HG03196 (cell line): ENCODE results near the gene GH1.
"Not testable (repeated sequence)": the region's sequence is repeated elsewhere in the genome, so short reads cannot be mapped to it uniquely, and the experiment has no call there.

Experiments used
- ATAC-seq: cut with Tn5 transposase; IDR thresholded peaks from one replicate; pipeline ENCODE4 v1.9.1; 2021; ENCODE audit not compliant: unreplicated experiment

Gene GH1

GRCh38 chr17:63928172-63928666 lies 9.6 kb upstream of the GH1 start:
- no peak for ATAC-seq

DNA sequence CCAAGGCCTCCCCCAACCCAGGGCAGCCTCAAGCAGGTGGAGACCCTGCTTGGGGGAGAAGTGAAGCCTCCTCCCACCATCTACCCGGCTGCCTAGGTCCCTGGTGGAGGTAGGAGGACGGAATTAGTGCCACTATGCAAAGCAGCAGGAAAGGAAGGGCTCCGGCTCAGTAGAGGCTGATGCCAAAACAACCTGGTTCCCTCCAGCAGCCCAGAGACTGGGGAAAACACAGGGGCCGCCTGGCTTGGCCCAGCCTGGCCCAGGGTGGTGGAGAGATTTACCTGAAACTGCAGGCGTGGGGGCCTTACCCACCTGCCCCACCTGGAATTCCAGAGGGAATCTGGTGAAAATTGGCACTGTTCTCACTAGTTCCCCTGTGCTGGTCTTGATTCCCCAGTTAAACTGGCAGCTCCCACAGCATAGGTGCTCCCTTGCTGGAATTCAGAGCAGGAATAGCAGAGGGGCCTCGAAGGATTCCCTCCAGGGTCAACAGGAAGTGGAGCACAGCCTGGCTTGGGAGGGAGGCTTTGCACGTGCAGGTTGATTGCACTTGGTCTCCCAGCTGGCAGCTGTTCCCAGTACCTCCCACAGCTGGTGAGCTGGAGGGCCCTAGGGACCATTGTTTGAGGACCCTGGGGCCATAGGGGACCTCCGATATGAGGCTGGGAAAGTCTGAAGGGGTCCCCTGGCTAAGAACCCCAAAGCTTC lies 9.0 kb upstream of the GH1 start:
- no peak for ATAC-seq

- no peak for ATAC-seq
Measured at GRCh38 chr17:63926164-63926563, 7.5 kb upstream of the GH1 start.

GRCh38 chr17:63925615-63926014 lies 7.0 kb upstream of the GH1 start:
- ATAC-seq = no peak

- not testable (repeated sequence) for ATAC-seq
Measured at GRCh38 chr17:63922402-63922801, 3.8 kb upstream of the GH1 start.

GRCh38 chr17:63920779-63921178 lies 2.1 kb upstream of the GH1 start:
- not testable (repeated sequence) for ATAC-seq

- not testable (repeated sequence) for ATAC-seq
Measured at GRCh38 chr17:63920050-63920449, 1.4 kb upstream of the GH1 start.

DNA sequence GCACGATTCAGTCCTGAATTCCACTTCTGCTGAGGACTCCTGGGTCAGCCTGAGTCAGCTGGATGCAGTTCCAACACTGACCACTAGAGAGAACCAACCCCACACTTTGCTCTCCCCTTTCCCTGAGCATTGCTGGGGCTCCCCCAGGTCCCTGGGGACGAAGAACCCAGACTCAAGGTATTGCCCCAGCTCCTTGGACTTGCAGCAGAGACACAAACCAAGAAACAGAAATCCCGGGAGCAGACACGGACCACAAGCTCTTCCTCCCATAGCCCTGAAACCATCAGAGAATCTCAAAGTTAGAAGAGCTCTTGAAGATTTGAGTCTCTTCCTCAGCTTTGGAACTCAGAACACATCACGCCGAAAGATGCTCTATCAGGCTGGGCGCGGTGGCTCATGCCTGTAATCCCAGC lies 678 bp upstream of the GH1 start:
- ATAC-seq = peak; percentile 56

GRCh38 chr17:63918305-63918704 lies 334 bp downstream of the GH1 start:
- no peak for ATAC-seq

- no peak for ATAC-seq
Measured at GRCh38 chr17:63917646-63918045, 993 bp downstream of the GH1 start.

DNA sequence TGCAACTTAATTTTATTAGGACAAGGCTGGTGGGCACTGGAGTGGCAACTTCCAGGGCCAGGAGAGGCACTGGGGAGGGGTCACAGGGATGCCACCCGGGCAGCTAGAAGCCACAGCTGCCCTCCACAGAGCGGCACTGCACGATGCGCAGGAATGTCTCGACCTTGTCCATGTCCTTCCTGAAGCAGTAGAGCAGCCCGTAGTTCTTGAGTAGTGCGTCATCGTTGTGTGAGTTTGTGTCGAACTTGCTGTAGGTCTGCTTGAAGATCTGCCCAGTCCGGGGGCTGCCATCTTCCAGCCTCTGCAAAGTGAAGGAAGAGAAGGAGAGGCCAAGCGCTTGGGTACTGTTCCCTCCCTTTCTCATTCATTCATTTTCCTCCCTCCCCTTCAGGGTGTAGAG lies 1.4 kb downstream of the GH1 start:
- not testable (repeated sequence) for ATAC-seq

- ATAC-seq = no peak
Measured at GRCh38 chr17:63916566-63917185, 2.0 kb downstream of the GH1 start.

DNA sequence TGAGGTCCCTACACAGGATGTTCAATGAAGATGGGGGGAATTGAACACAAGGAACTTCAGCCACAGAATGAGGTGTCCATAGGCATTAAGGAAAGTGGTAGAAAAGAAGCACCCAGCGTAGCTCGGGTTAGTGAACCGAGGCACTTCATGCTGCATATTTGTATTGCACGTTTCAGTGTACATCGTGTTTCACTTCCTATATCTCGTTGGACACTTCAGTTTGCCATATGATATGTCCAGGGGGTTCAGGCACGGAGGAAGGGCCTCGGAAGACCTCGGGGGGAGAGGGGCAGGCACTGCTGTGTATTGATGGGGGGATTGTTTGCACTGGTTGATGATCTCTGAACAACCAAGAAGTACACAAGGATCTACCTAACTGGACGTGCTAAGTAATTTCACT lies 2.9 kb downstream of the GH1 start:
- not testable (repeated sequence) for ATAC-seq

DNA sequence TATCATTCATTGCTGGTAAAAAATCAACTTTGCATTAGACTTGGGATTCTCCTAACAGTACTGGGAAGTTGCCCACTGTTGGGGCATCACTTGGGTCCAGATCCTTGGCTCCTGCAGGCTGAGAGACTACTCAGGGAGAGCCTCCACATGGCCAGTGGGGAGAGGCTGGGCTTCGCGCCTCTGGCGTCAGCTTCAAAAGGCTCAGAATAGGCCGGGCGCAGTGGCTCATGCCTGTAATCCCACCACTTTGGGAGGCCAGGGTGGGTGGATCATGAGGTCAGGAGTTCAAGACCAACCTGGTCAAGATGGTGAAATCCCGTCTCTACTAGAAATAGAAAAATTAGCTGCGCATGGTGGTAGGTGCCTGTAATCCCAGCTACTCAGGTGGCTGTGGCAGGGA lies 4.2 kb downstream of the GH1 start:
- no peak for ATAC-seq

GRCh38 chr17:63911657-63912100 lies 7.0 kb downstream of the GH1 start:
- ATAC-seq = no peak

- ATAC-seq = no peak
Measured at GRCh38 chr17:63911041-63911635, 7.5 kb downstream of the GH1 start, which contains the start of gene CSHL1. Gene CSHL1, minus strand, starts transcription at chr17:63911258. Its CDS starts 62 bp downstream, at chr17:63911196.

DNA sequence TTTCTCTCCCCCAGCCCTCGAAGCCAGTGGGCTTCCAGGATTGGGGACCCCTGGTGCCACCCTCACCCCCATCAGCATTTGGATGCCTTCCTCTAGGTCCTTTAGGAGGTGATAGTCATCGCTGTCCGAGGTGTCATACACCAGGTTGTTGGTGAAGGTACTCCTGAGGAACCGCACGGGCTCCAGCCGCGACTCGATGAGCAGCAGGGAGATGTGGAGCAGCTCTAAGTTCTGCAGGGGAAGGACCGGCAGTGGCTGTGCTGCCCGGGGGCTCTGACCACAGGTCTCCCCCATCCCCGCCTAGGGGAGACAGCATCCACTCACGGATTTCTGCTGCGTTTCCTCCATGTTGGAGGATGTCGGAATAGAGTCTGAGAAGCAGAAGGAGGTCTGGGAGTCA lies 8.5 kb downstream of the GH1 start:
- ATAC-seq = no peak

DNA sequence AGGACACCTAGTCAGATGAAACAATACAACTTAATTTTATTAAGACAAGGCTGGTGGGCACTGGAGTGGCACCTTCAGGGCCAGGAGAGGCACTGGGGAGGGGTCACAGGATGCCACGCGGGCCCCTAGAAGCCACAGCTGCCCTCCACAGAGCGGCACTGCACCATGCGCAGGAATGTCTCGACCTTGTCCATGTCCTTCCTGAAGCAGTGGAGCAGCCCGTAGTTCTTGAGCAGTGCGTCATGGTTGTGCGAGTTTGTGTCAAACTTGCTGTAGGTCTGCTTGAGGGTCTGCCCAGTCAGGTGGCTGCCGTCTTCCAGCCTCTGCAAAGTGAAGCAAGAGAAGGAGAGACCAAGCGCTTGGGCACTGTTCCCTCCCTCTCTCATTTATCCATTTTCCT lies 9.1 kb downstream of the GH1 start:
- not testable (repeated sequence) for ATAC-seq

GRCh38 chr17:63907161-63907778 lies 11.4 kb downstream of the GH1 start:
- not testable (repeated sequence) for ATAC-seq

DNA sequence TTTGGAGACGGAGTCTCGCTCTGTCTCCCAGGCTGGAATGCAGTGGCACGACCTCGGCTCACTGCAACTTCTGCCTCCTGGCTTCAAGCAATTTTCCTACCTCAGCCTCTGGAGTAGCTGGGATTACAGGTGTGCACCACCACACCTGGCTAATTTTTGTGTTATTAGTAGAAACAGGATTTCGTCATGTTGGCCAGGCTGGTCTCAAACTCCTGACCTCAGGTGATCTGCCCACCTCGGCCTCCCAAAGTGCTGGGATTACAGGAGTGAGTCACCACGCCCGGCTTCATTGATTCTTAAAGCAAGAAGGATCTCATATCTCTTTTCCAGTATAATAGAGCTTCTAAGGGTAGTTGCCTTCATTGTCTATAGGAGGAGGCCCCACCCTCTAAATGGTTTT lies 13.8 kb downstream of the GH1 start:
- ATAC-seq = not testable (repeated sequence)

DNA sequence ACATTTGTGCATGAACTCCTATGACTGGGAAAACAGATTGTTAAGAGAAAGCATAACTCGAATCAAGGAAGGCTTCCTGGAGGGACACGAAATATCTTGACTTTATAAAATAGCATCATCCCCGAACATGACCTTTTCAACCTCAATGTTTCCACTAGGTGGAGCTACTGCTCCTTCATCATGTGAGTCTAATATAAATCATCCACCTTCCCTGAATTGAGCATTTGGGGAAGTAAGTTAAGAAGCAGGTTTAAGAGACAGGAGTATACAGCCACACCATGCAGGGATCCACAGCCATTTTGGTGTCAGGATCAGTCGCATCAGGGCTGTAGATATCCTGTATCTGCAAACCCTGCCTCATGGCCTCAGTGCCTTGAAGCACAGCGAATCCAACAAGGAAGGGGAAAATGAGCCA lies 14.8 kb downstream of the GH1 start:
- not testable (repeated sequence) for ATAC-seq
